ENCODE measurements around the gene WWOX.

GRCh38 chr16:78213751-78214150 is 114.3 kb downstream of the WWOX start:
- no peak for TF ChIP-seq JUNB (IDR thresholded peaks at IDR 0.05)
- TF ChIP-seq JUN (IDR thresholded peaks at IDR 0.05): no peak
- no peak for TF ChIP-seq CTCF (IDR thresholded peaks at IDR 0.05)
- TF ChIP-seq CEBPB (IDR thresholded peaks at IDR 0.05): no peak
- no peak for TF ChIP-seq RFX5 (IDR thresholded peaks at IDR 0.05)
- no peak for TF ChIP-seq REST (IDR thresholded peaks at IDR 0.05)
- no peak for TF ChIP-seq BHLHE40 (IDR thresholded peaks at IDR 0.05; ENCODE audit: low read depth, low read length)
- TF ChIP-seq RAD21 (conservative IDR thresholded peaks at IDR 0.05 in 1 of 2, IDR thresholded peaks at IDR 0.05 in 1 of 2): no peak
